GM19035 (cell line): ENCODE data around the gene PDE1C.

Experiments used
- ATAC-seq: cut with Tn5 transposase; IDR thresholded peaks from one replicate; pipeline ENCODE4 v1.9.1; 2021; ENCODE audit not compliant: unreplicated experiment

PDE1C gene

GRCh38 chr7:31724696-31725095 lies 345.5 kb downstream of the PDE1C start:
- ATAC-seq = no peak

- no peak for ATAC-seq
Observed at GRCh38 chr7:31720366-31720765, 349.8 kb downstream of the PDE1C start.

- no peak for ATAC-seq
Observed at GRCh38 chr7:31716355-31716754, 353.9 kb downstream of the PDE1C start.

- ATAC-seq = no peak
Observed at GRCh38 chr7:31710171-31710570, 360.0 kb downstream of the PDE1C start.

GRCh38 chr7:31707089-31707488 lies 363.1 kb downstream of the PDE1C start:
- ATAC-seq = peak; percentile 52

GRCh38 chr7:31705377-31705776 lies 364.8 kb downstream of the PDE1C start:
- ATAC-seq = peak; percentile 61

- no peak for ATAC-seq
Observed at GRCh38 chr7:31702354-31702753, 367.9 kb downstream of the PDE1C start.
